Astrocyte (in vitro differentiated cells and primary cell): ENCODE results near the gene FERMT3. TPM values are rescaled to one million over a fixed set of nuclear protein-coding genes. Genes with fewer than 3 reads are reported as not detected.
A peak's percentile ranks its signal among the peaks of the same experiment; 100 is the strongest.

Experiments
- DNase-seq: peaks from one replicate; pipeline ENCODE4 v3.0.0-alpha.2; 2010; ENCODE audit warnings: low read depth
- FAIRE-seq: peaks from 2 replicates; lab custom pipeline; 2011; peaks lifted over from hg19 to GRCh38; lab: Jason Lieb, UNC
- H2AFZ ChIP-seq: 2 replicates; pipeline ENCODE4 v1.6.0; 2012; ENCODE audit warnings: low read depth, low read length, inconsistent platforms
- H3K27ac ChIP-seq: 2 replicates; pipeline ENCODE4 v1.5.1; 2011; ENCODE audit warnings: low read depth, low read length, inconsistent platforms
- H3K27me3 ChIP-seq: 2 replicates; pipeline ENCODE4 v1.6.0; 2011; ENCODE audit warnings: low read length, inconsistent platforms; ENCODE audit not compliant: insufficient read depth
- H3K36me3 ChIP-seq: 2 replicates; pipeline ENCODE4 v1.5.1; 2011; ENCODE audit warnings: low read length, inconsistent platforms; ENCODE audit not compliant: insufficient read depth
- H3K4me1 ChIP-seq: 2 replicates; pipeline ENCODE4 v1.5.1; 2011; ENCODE audit warnings: low read length, inconsistent platforms; ENCODE audit not compliant: insufficient read depth
- H3K4me2 ChIP-seq: 2 replicates; pipeline ENCODE4 v1.6.0; 2012; ENCODE audit warnings: low read length, inconsistent platforms
- H3K4me3 ChIP-seq: 2 replicates; pipeline ENCODE4 v1.5.1; 2011; ENCODE audit warnings: low read depth, mild to moderate bottlenecking, low read length, inconsistent platforms; ENCODE audit not compliant: insufficient read depth
- H3K79me2 ChIP-seq: 2 replicates; pipeline ENCODE4 v1.6.0; 2012; ENCODE audit warnings: mild to moderate bottlenecking, low read length, inconsistent platforms; ENCODE audit not compliant: insufficient read depth
- H3K9ac ChIP-seq: 2 replicates; pipeline ENCODE4 v1.6.0; 2012; ENCODE audit warnings: mild to moderate bottlenecking, low read length, inconsistent platforms
- H3K9me3 ChIP-seq: 2 replicates; pipeline ENCODE4 v1.5.1; 2012; ENCODE audit warnings: low read depth, mild to moderate bottlenecking, low read length, inconsistent platforms; ENCODE audit not compliant: insufficient read depth
- H4K20me1 ChIP-seq: 2 replicates; pipeline ENCODE4 v1.6.0; 2012; ENCODE audit warnings: low read length, inconsistent platforms; ENCODE audit not compliant: insufficient read depth
- H3K27ac Mint-ChIP-seq: one replicate; pipeline ENCODE4 v1.8.0; 2021; ENCODE audit warnings: mild to moderate bottlenecking, mixed read lengths; ENCODE audit not compliant: unreplicated experiment
- H3K27me3 Mint-ChIP-seq: one replicate; pipeline ENCODE4 v1.8.0; 2021; ENCODE audit warnings: low read depth, mixed read lengths; ENCODE audit not compliant: unreplicated experiment
- H3K36me3 Mint-ChIP-seq: one replicate; pipeline ENCODE4 v1.8.0; 2021; ENCODE audit warnings: low read depth, mixed read lengths; ENCODE audit not compliant: unreplicated experiment
- H3K4me1 Mint-ChIP-seq: one replicate; pipeline ENCODE4 v1.8.0; 2021; ENCODE audit warnings: low read depth, mixed read lengths; ENCODE audit not compliant: unreplicated experiment
- H3K4me3 Mint-ChIP-seq: one replicate; pipeline ENCODE4 v1.8.0; 2021; ENCODE audit warnings: mild to moderate bottlenecking, moderate library complexity, mixed read lengths; ENCODE audit not compliant: unreplicated experiment
- H3K9me3 Mint-ChIP-seq: one replicate; pipeline ENCODE4 v1.8.0; 2021; ENCODE audit warnings: mild to moderate bottlenecking, mixed read lengths; ENCODE audit not compliant: unreplicated experiment
- CTCF ChIP-seq: IDR thresholded peaks from 2 replicates; pipeline ENCODE4 v1.5.1; 2011; ENCODE audit warnings: low read depth, mild to moderate bottlenecking, inconsistent platforms, low read length, moderate library complexity; ENCODE audit not compliant: insufficient read depth
- EZH2 ChIP-seq: IDR thresholded peaks from 2 replicates; pipeline ENCODE4 v1.6.1; 2012; ENCODE audit warnings: mild to moderate bottlenecking, low read length, inconsistent platforms; ENCODE audit not compliant: insufficient read depth
- total RNA-seq: library from RNA; stranded (reverse); gene quantifications from 2 replicates; pipeline ENCODE4 v1.2.1, GENCODE V29; 2021

Gene FERMT3
- total RNA-seq, 1 donor from 2014 or later: 1.3 TPM

- Histone ChIP-seq H3K79me2 (peaks cover 15% of the 10 kb centered on the region), H3K27ac (no peak overlapping the region), H4K20me1 (peaks cover 12% of the 10 kb centered on the region), H3K4me1 (peaks cover 23% of the 10 kb centered on the region), H3K4me3 (no peak overlapping the region), H2AFZ (no peak overlapping the region), H3K9ac (no peak overlapping the region), H3K36me3 (no peaks in the 10 kb centered on the region), H3K27me3 (no peaks in the 10 kb centered on the region), H3K9me3 (no peaks in the 10 kb centered on the region), H3K4me2 (no peak overlapping the region)
- no peak overlapping the region for H3K27ac Mint-ChIP-seq
- peak overlapping the region; percentile 85 for H3K4me3 Mint-ChIP-seq
- H3K9me3 Mint-ChIP-seq: no peaks in the 10 kb centered on the region
- DNase-seq (no peak), FAIRE-seq (no peak)
- no peaks in the 10 kb centered on the region for H3K36me3 Mint-ChIP-seq
- H3K27me3 Mint-ChIP-seq: no peaks in the 10 kb centered on the region
- H3K4me1 Mint-ChIP-seq: peaks cover 7% of the 10 kb centered on the region
- no peak for TF ChIP-seq EZH2
- TF ChIP-seq CTCF: no peak
These were observed 25.9 kb downstream of the FERMT3 start for GRCh38 chr11:64232182-64232966.

GRCh38 chr11:64232967-64233315 lies 26.4 kb downstream of the FERMT3 start:
- Histone ChIP-seq H3K4me1 (peaks cover 20% of the 10 kb centered on the region), H4K20me1 (peaks cover 11% of the 10 kb centered on the region), H3K4me3 (no peak overlapping the region), H3K79me2 (peaks cover 12% of the 10 kb centered on the region), H3K9me3 (no peaks in the 10 kb centered on the region), H3K36me3 (peaks cover 4% of the 10 kb centered on the region), H3K27ac (no peak overlapping the region), H3K4me2 (no peak overlapping the region), H3K27me3 (no peaks in the 10 kb centered on the region), H3K9ac (no peak overlapping the region), H2AFZ (no peak overlapping the region)
- peaks cover 3% of the 10 kb centered on the region for H3K4me1 Mint-ChIP-seq
- H3K4me3 Mint-ChIP-seq: peak overlapping the region; percentile 66
- FAIRE-seq (no peak), DNase-seq (no peak)
- H3K36me3 Mint-ChIP-seq: no peaks in the 10 kb centered on the region
- no peak overlapping the region for H3K27ac Mint-ChIP-seq
- no peaks in the 10 kb centered on the region for H3K9me3 Mint-ChIP-seq
- TF ChIP-seq EZH2 (no peak), CTCF (no peak)
- no peaks in the 10 kb centered on the region for H3K27me3 Mint-ChIP-seq
